ENCODE data around the gene CHST8.
"Not testable (repeated sequence)": the region's sequence is repeated elsewhere in the genome, so short reads cannot be mapped to it uniquely, and the experiment has no call there.

Gene CHST8

GRCh38 chr19:33695547-33695946 lies 73.8 kb downstream of the CHST8 start:
- not testable (repeated sequence) for DNase-seq

GRCh38 chr19:33697766-33698165 lies 76.0 kb downstream of the CHST8 start:
- DNase-seq = no peak

GRCh38 chr19:33698576-33699435 lies 77.1 kb downstream of the CHST8 start:
- no peak for DNase-seq

- no peak for DNase-seq
Measured at GRCh38 chr19:33699754-33700407, 78.1 kb downstream of the CHST8 start.

GRCh38 chr19:33700408-33701013 lies 78.8 kb downstream of the CHST8 start:
- DNase-seq = no peak

- DNase-seq = no peak
Measured at GRCh38 chr19:33701565-33701964, 79.8 kb downstream of the CHST8 start.

- DNase-seq = no peak
Measured at GRCh38 chr19:33702606-33703437, 81.1 kb downstream of the CHST8 start.

GRCh38 chr19:33703438-33703750 lies 81.6 kb downstream of the CHST8 start:
- no peak for DNase-seq

GRCh38 chr19:33703821-33704220 lies 82.1 kb downstream of the CHST8 start:
- DNase-seq = no peak

GRCh38 chr19:33704271-33704670 lies 82.5 kb downstream of the CHST8 start:
- no peak for DNase-seq

GRCh38 chr19:33705090-33705847 lies 83.5 kb downstream of the CHST8 start:
- no peak for DNase-seq

GRCh38 chr19:33705860-33706259 lies 84.1 kb downstream of the CHST8 start:
- DNase-seq = no peak

- DNase-seq = no peak
Measured at GRCh38 chr19:33706631-33707030, 84.9 kb downstream of the CHST8 start.

- DNase-seq = no peak
Measured at GRCh38 chr19:33712268-33712667, 90.5 kb downstream of the CHST8 start.

GRCh38 chr19:33713194-33713593 lies 91.4 kb downstream of the CHST8 start:
- DNase-seq = no peak

- no peak for DNase-seq
Measured at GRCh38 chr19:33714149-33714548, 92.4 kb downstream of the CHST8 start.

- DNase-seq = no peak
Measured at GRCh38 chr19:33715462-33715861, 93.7 kb downstream of the CHST8 start.

- DNase-seq = no peak
Measured at GRCh38 chr19:33717878-33718277, 96.1 kb downstream of the CHST8 start.

- DNase-seq = no peak
Measured at GRCh38 chr19:33718651-33719254, 97.0 kb downstream of the CHST8 start.

- DNase-seq = no peak
Measured at GRCh38 chr19:33719366-33720154, 97.8 kb downstream of the CHST8 start.

GRCh38 chr19:33720155-33720493 lies 98.4 kb downstream of the CHST8 start:
- no peak for DNase-seq
